ENCODE data around the gene INPP5F.
A peak's percentile ranks its signal among the peaks of the same experiment; 100 is the strongest.

The INPP5F gene

DNA sequence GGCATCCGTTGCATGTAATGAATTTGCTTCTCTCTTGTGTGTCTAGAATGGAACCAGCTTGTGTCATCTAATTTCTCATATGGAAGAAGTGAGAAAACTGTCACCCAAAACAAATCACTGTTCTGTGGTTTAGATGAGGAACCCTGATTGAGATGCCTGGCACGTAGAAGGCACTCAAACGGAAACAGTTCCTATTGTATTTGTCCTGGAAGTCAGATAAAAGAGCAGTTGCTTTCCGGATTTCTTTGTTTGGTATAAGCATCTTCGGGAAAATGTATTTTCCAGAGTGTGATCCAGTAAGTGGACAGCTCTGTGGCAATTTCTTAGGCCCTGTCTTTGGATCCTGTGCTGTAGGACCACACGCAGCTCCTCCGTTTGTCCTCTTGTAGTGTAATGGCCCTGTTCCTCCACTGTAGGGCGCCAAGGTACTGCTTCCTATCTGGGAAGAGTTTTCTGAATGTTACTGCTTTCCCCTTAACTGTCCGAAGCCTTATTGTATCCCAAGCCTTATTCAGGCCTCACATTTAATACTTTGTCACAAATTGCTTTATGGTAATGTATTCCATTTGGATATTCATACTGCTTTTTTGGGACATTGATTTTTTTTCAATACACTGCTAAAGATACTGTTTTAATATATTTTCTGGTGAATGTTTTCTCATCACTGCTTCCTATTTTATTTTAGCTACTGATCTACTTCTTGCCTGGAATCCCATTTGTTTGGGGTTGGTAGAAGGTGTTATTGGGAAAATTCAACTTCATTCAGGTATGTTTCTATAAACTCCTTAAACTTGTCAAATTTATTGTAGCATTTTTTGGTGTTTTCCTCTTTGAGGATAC is 24.8 kb downstream of the INPP5F start:
- H3K4me3 ChIP-seq (ENCODE audit: control insufficient read depth in 1 of 7, extremely low read depth in 1 of 7, insufficient read depth in 4 of 7, low read depth in 2 of 7, low read length in 6 of 7) = no peak overlapping the region
- H3K9me3 ChIP-seq (ENCODE audit: control extremely low read depth in 1 of 5, control insufficient read depth in 4 of 5, insufficient read depth in 2 of 5, low read depth in 1 of 5, low read length in 4 of 5) = peaks cover 0 to 2% (median 0%) of the 10 kb centered on the region in 5 experiments
- CTCF ChIA-PET = interaction anchor here (0.6 to 5.4 kb wide), 42 partner anchors 8 to 172 kb away, joined by 3 to 90 read pairs (median 4); partner anchors contain the start of gene MCMBP
- DNase-seq = peak; percentile 68 to 80 (median 76)
- H3K36me3 ChIP-seq (ENCODE audit: control insufficient read depth in 4 of 4, insufficient read depth in 4 of 4, low read length in 3 of 4) = peaks cover 0 to 5% (median 2%) of the 10 kb centered on the region in 4 experiments
- peaks cover 0 to 7% (median 1%) of the 10 kb centered on the region in 4 experiments for H3K4me1 ChIP-seq (ENCODE audit: control extremely low read depth in 1 of 4, control insufficient read depth in 4 of 4, insufficient read depth in 4 of 4, low read length in 3 of 4)
- H3K27ac ChIP-seq (ENCODE audit: insufficient read depth in 1 of 2, low read depth in 1 of 2, low read length in 2 of 2, poor library complexity in 1 of 2, severe bottlenecking in 2 of 2) = no peak overlapping the region
- 37% methylated on average over 8 of the region's 9 CpGs for WGBS (ENCODE audit: insufficient coverage)
- POLR2A ChIA-PET = interaction anchor here (0.5 kb wide), 1 partner anchor 26 kb away, joined by 5 read pairs; no protein-coding TSS in a partner anchor
- H3K27me3 ChIP-seq (replicated peaks in 2 of 5; ENCODE audit: control insufficient read depth in 4 of 5, insufficient read depth in 5 of 5, low read length in 4 of 5) = no peaks in the 10 kb centered on the region

DNA sequence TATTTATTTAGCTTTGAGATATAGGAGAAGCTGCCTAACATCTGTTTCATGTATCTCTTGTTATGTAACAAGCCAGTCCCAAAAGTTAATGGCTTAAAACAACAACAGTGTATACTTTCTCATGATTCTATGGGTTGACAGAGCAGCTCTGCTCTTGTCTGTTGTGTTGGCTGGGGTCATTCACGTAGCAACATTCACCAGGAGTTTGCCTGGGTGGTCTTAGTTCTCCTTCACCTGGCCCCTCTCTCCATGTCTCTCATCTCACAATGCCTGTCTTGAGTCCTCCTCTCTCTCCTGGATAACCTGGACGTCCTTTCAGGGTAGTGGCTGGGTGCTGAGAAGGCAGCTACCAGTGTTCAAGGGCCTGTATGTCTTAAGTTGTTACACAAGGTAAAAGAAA is 27.5 kb downstream of the INPP5F start:
- no peak overlapping the region for H3K27ac ChIP-seq (ENCODE audit: insufficient read depth in 1 of 2, low read depth in 1 of 2, low read length in 2 of 2, poor library complexity in 1 of 2, severe bottlenecking in 2 of 2)
- WGBS (ENCODE audit: insufficient coverage) = 100% methylated on average over 1 of the region's 2 CpGs
- ChIA-PET POLR2A (no interaction called here), CTCF (interaction anchor here (0.9 to 4.6 kb wide), 9 partner anchors 10 to 106 kb away, joined by 3 to 25 read pairs (median 4); no protein-coding TSS in a partner anchor)
- H3K36me3 ChIP-seq (ENCODE audit: control insufficient read depth in 4 of 4, insufficient read depth in 4 of 4, low read length in 3 of 4) = peaks cover 0 to 5% (median 3%) of the 10 kb centered on the region in 4 experiments
- H3K4me3 ChIP-seq (ENCODE audit: control insufficient read depth in 1 of 7, extremely low read depth in 1 of 7, insufficient read depth in 4 of 7, low read depth in 2 of 7, low read length in 6 of 7) = no peak overlapping the region
- no peaks in the 10 kb centered on the region for H3K27me3 ChIP-seq (replicated peaks in 2 of 5; ENCODE audit: control insufficient read depth in 4 of 5, insufficient read depth in 5 of 5, low read length in 4 of 5)
- H3K4me1 ChIP-seq (ENCODE audit: control extremely low read depth in 1 of 4, control insufficient read depth in 4 of 4, insufficient read depth in 4 of 4, low read length in 3 of 4) = peaks cover 0 to 7% (median 1%) of the 10 kb centered on the region in 4 experiments
- DNase-seq = no peak
- no peaks in the 10 kb centered on the region for H3K9me3 ChIP-seq (ENCODE audit: control extremely low read depth in 1 of 5, control insufficient read depth in 4 of 5, insufficient read depth in 2 of 5, low read depth in 1 of 5, low read length in 4 of 5)

DNA sequence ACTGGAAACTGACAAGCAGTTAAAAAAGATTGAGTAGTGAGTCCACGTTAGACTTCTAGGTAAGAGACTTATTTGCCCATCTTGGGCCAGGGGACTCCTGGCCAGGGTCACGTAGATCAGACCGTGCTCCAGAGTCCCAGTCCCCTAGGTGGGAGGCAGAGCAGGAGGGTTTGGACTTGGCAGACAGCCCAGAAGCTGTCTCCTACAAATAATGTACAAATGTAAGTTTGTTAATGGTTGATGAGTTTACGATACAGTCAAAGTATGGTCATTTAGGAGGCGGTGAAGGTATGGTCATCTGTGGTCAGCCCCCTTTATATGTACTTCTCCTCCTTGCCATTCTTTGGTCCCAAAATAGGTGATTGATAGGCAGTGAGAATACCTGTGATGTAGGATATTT is 28.2 kb downstream of the INPP5F start:
- ChIA-PET POLR2A (no interaction called here), CTCF (interaction anchor here (1.1 to 4.6 kb wide), 6 partner anchors 11 to 105 kb away, joined by 3 to 25 read pairs (median 4); no protein-coding TSS in a partner anchor)
- no peak overlapping the region for H3K4me3 ChIP-seq (ENCODE audit: control insufficient read depth in 1 of 7, extremely low read depth in 1 of 7, insufficient read depth in 4 of 7, low read depth in 2 of 7, low read length in 6 of 7)
- H3K27ac ChIP-seq (ENCODE audit: insufficient read depth in 1 of 2, low read depth in 1 of 2, low read length in 2 of 2, poor library complexity in 1 of 2, severe bottlenecking in 2 of 2) = no peak overlapping the region
- DNase-seq = peak in 1 of 3 donors; percentile 11
- peaks cover 0 to 4% (median 1%) of the 10 kb centered on the region in 4 experiments for H3K36me3 ChIP-seq (ENCODE audit: control insufficient read depth in 4 of 4, insufficient read depth in 4 of 4, low read length in 3 of 4)
- H3K4me1 ChIP-seq (ENCODE audit: control extremely low read depth in 1 of 4, control insufficient read depth in 4 of 4, insufficient read depth in 4 of 4, low read length in 3 of 4) = peaks cover 0 to 7% (median 1%) of the 10 kb centered on the region in 4 experiments
- 35% methylated on average over 2 of the region's 5 CpGs for WGBS (ENCODE audit: insufficient coverage)
- no peaks in the 10 kb centered on the region for H3K9me3 ChIP-seq (ENCODE audit: control extremely low read depth in 1 of 5, control insufficient read depth in 4 of 5, insufficient read depth in 2 of 5, low read depth in 1 of 5, low read length in 4 of 5)
- H3K27me3 ChIP-seq (replicated peaks in 2 of 5; ENCODE audit: control insufficient read depth in 4 of 5, insufficient read depth in 5 of 5, low read length in 4 of 5) = no peaks in the 10 kb centered on the region

- Histone ChIP-seq H3K36me3 (ENCODE audit: control insufficient read depth in 4 of 4, insufficient read depth in 4 of 4, low read length in 3 of 4) (peaks cover 0 to 4% (median 1%) of the 10 kb centered on the region in 4 experiments), H3K9me3 (ENCODE audit: control extremely low read depth in 1 of 5, control insufficient read depth in 4 of 5, insufficient read depth in 2 of 5, low read depth in 1 of 5, low read length in 4 of 5) (no peaks in the 10 kb centered on the region), H3K4me1 (ENCODE audit: control extremely low read depth in 1 of 4, control insufficient read depth in 4 of 4, insufficient read depth in 4 of 4, low read length in 3 of 4) (peaks cover 0 to 7% (median 1%) of the 10 kb centered on the region in 4 experiments), H3K27ac (ENCODE audit: insufficient read depth in 1 of 2, low read depth in 1 of 2, low read length in 2 of 2, poor library complexity in 1 of 2, severe bottlenecking in 2 of 2) (no peak overlapping the region), H3K27me3 (replicated peaks in 2 of 5; ENCODE audit: control insufficient read depth in 4 of 5, insufficient read depth in 5 of 5, low read length in 4 of 5) (no peaks in the 10 kb centered on the region), H3K4me3 (ENCODE audit: control insufficient read depth in 1 of 7, extremely low read depth in 1 of 7, insufficient read depth in 4 of 7, low read depth in 2 of 7, low read length in 6 of 7) (no peak overlapping the region)
- POLR2A ChIA-PET = no interaction called here
- WGBS (ENCODE audit: insufficient coverage) = 96% methylated on average over 4 of the region's 4 CpGs
- DNase-seq = no peak
- CTCF ChIA-PET = interaction anchor here (3.0 kb wide), 1 partner anchor 104 kb away, joined by 18 read pairs; no protein-coding TSS in a partner anchor
Observed at GRCh38 chr10:119754936-119755335, 29.1 kb downstream of the INPP5F start.

- Histone ChIP-seq H3K27me3 (replicated peaks in 2 of 5; ENCODE audit: control insufficient read depth in 4 of 5, insufficient read depth in 5 of 5, low read length in 4 of 5) (no peaks in the 10 kb centered on the region), H3K27ac (ENCODE audit: insufficient read depth in 1 of 2, low read depth in 1 of 2, low read length in 2 of 2, poor library complexity in 1 of 2, severe bottlenecking in 2 of 2) (no peak overlapping the region), H3K9me3 (ENCODE audit: control extremely low read depth in 1 of 5, control insufficient read depth in 4 of 5, insufficient read depth in 2 of 5, low read depth in 1 of 5, low read length in 4 of 5) (no peaks in the 10 kb centered on the region), H3K4me3 (ENCODE audit: control insufficient read depth in 1 of 7, extremely low read depth in 1 of 7, insufficient read depth in 4 of 7, low read depth in 2 of 7, low read length in 6 of 7) (no peak overlapping the region), H3K36me3 (ENCODE audit: control insufficient read depth in 4 of 4, insufficient read depth in 4 of 4, low read length in 3 of 4) (peaks cover 0 to 4% (median 1%) of the 10 kb centered on the region in 4 experiments), H3K4me1 (ENCODE audit: control extremely low read depth in 1 of 4, control insufficient read depth in 4 of 4, insufficient read depth in 4 of 4, low read length in 3 of 4) (peaks cover 0 to 7% (median 1%) of the 10 kb centered on the region in 4 experiments)
- ChIA-PET CTCF (interaction anchor here (3.0 kb wide), 1 partner anchor 104 kb away, joined by 18 read pairs; no protein-coding TSS in a partner anchor), POLR2A (no interaction called here)
- DNase-seq = no peak
- 96% methylated on average over 4 of the region's 5 CpGs for WGBS (ENCODE audit: insufficient coverage)
Observed at GRCh38 chr10:119755446-119755845, 29.6 kb downstream of the INPP5F start.

DNA sequence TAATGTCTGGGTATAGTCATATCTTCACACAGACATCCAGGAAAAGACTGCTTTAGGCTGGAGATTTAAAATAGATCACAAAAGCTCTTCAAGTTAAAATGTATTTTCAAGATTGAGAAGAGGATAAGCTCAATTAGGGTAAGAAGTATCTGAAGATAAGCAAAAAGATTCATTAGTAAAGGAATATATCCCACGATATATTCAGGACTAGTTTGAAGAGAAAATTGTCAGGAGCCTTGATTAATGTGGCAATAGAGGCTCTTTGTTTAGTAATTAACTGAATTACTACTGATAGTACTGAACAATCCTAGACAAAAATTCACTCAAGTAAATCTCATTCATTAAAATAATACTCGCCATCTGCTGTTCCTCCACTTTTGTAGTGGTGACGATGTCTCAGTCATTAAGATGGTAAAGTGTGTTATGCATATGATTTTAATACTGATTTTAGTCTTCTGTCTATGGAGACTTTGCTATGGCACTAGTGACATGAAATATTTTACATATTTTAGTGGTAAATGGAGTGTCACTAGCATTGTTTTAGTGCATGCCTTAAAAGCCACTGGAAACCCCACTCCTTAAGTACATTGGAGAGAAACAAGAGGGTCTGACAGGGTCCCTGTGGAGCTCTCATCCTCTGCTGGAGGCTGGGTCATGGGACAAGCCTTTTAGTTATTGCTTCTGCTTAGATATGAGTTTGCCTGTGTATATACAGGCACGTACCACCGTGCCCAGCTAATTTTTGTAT is 32.8 kb downstream of the INPP5F start:
- CTCF ChIA-PET = interaction anchor here (1.5 to 3.2 kb wide), 2 partner anchors 11 to 171 kb away, joined by 4 to 11 read pairs; no protein-coding TSS in a partner anchor
- H3K27me3 ChIP-seq (replicated peaks in 2 of 5; ENCODE audit: control insufficient read depth in 4 of 5, insufficient read depth in 5 of 5, low read length in 4 of 5) = no peaks in the 10 kb centered on the region
- no peaks in the 10 kb centered on the region for H3K9me3 ChIP-seq (ENCODE audit: control extremely low read depth in 1 of 5, control insufficient read depth in 4 of 5, insufficient read depth in 2 of 5, low read depth in 1 of 5, low read length in 4 of 5)
- H3K36me3 ChIP-seq (ENCODE audit: control insufficient read depth in 4 of 4, insufficient read depth in 4 of 4, low read length in 3 of 4) = peaks cover 0 to 2% (median 0%) of the 10 kb centered on the region in 4 experiments
- WGBS (ENCODE audit: insufficient coverage) = 100% methylated on average over 3 of the region's 5 CpGs
- H3K4me3 ChIP-seq (ENCODE audit: control insufficient read depth in 1 of 7, extremely low read depth in 1 of 7, insufficient read depth in 4 of 7, low read depth in 2 of 7, low read length in 6 of 7) = no peak overlapping the region
- H3K27ac ChIP-seq (ENCODE audit: insufficient read depth in 1 of 2, low read depth in 1 of 2, low read length in 2 of 2, poor library complexity in 1 of 2, severe bottlenecking in 2 of 2) = no peak overlapping the region
- POLR2A ChIA-PET = no interaction called here
- peaks cover 0 to 3% (median 1%) of the 10 kb centered on the region in 4 experiments for H3K4me1 ChIP-seq (ENCODE audit: control extremely low read depth in 1 of 4, control insufficient read depth in 4 of 4, insufficient read depth in 4 of 4, low read length in 3 of 4)
- no peak for DNase-seq

Data from common myeloid progenitor, CD34-positive (primary cell).